GM21367 (cell line): Measurements from ENCODE around the gene NRG3.

Experiments used
- ATAC-seq: cut with Tn5 transposase; IDR thresholded peaks from one replicate; pipeline ENCODE4 v1.9.1; 2021; ENCODE audit not compliant: unreplicated experiment

Gene NRG3

DNA sequence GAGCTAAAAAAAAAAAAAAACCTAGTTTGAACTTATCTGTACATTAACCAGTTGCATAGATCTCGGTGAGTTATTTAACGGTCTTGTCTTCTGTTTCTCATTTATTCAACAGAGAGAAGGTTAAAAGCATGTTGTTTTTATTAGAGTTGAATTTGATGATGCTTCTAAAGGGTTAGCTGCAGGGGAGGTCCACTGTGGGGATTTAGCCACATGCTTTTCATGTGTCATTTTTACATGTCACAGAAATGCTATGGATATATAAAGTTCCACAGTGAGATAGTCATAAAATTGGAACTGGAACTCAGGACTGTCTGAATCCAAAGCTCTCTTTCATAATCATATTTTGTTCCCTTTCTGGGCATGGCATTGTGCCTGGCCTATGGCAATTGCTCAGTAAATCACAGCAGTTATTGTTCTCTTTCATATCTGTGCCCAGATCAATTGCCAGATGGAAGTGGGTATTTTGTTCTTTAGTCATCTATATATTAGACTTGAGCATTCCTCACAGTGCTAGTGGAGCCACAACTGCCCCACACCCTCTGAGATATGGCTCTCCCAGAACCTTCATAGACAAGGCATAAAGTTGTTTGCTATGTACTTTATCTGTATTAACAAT lies 578.8 kb downstream of the NRG3 start:
- no peak for ATAC-seq

DNA sequence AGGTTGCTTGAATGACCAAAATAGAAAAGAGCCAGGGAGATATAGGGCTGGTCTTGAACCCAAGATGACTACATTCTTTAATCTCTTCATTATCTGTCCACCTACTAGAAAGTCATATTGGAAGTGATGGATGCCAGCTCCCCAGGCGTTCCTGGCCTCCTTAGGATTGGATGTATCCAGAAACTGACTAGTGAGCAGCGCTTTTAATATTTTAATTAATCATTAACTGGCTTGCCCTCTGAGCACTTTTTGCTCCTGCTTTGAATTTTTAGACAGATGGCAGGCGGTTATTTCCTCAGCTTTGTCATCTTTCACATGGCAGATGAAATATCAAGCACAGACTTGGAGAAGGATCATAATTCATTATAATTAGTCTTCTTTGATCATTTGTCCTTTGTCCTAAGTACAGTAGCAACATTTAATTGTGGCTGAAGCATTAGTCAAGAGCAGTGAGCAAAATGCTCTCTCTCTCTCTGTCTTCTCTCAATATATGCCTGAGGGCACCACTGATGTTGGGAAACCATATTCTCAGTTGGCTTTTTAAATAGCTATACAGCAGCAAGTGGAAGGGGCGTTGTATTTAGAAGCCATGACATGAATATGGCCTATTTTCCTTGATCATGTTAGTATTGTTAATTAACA lies 588.0 kb downstream of the NRG3 start:
- ATAC-seq: no peak

DNA sequence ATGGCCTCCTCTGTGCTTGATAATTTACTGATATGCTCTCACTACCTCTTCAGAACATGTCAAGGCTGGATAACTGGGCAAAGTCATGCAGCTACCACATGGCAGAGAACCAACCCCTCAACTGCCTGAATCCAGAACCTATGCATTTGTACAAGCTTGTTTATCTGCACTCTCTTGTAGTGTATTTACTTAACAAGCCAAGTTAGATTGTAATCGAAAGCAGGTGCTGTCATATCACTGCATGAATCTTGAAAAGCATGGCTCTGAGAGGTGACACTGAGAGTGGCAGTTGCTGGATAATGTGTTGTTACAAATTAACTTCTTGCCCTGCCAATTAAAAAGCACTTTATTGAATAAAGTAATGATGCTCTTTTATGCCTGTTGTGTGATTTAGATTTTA lies 588.6 kb downstream of the NRG3 start:
- ATAC-seq: no peak

DNA sequence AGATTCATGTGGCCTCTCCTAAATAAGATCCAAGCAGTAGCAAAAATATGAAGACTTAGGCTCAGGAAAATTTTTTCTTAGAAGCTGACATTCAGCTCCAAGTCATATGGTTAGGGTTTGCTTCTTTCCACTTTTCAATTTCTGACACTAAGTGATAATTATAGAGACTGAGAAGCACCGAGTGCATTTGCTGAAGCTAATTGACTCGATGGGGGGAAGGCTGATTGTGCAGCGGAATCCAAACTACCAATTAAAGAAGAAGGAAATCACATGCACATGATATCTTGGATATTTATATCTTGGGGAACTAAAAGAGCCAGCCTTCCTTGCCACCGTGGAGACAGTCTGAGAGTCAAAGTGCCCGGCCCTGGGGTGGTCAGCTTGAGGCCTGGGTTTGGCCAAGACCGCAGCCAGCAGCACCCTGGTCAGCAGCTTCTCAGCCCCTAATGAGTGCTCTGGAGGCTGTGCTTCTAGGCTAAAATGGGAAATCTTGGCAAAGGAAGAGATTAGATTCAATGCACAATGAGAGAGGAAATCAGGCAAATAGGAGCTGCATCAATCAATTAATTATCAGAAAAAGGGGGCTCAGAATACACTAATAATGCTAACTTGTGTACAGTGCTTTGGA lies 589.3 kb downstream of the NRG3 start:
- ATAC-seq: no peak

DNA sequence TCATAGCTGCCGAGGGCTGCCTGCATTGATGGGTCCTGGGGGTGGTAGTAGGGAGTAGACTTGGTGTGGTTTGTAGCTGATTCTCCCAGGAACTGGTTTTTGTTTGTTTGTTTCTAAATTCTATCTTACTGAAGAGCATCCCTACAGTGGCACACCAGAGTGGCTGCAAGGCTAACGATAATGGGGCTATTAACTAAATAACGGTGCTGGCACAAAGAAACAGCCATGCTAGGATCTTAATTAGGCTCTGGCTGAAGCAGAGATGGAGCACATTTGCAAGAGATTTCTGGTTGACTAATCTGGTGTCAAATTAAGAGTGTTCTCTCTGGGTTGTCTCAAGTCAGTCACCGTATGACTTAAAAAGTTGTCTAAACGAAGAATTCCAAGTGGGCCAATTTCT lies 590.0 kb downstream of the NRG3 start:
- ATAC-seq: no peak

DNA sequence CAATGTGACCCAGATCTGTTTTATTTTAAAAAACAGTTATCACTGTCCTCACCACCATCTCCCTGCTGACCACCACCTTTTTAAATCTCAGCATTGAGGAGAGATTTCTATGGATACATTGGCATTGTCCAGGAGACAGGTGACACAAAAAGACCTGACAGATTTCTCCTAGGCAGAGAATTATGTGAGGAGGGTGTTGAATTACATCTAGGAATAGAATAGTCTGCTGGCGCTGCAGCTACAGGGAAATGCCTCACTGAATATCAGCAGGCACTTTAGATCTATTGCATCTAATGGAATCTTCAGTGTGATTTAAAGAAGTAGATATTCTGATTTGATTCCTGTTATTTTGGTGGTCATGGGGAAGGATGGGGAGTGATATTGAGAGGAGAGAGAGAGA lies 593.5 kb downstream of the NRG3 start:
- no peak for ATAC-seq

DNA sequence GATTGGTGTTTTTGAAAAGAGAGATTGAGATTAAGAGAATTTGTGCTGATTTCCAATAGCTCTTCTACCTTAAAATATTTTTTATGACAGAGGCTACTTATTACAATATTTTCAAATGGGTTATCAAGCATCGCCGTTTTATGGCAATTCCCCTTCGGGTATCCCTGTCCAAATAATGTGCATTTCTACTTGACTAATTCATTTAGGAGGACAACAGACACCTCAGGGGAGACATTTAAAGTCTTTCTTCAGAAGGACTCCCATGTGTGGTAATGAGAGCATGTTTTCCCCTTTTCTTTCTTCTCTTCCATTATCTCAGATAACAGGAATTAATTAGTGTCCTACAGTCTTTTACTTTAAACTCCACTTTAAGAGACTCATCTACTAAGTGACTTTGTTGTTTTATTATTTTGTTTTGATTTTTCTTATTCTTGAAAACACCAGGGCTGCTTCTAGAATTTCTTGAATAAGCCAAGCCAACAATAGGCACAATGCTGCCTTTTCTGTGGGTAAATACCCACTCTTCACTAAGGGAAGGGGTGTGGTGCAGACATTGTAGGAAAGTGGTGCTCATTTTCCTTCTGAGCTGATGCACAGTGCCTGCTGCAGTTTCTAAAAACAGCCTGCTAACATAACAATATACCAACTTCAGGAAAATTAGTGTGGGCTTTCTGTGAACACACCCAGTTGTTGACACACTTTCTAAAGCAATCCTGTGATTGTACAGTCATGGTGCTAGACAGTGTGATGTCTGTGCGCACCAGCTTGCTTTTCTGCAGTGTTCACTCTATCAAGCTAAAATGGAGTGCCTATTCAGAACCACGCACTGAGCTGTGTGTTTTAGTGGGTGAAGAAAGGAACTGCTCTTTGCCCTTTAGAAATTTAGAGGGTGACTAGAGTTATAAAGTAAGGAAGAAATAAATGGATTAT lies 597.7 kb downstream of the NRG3 start:
- ATAC-seq: no peak

DNA sequence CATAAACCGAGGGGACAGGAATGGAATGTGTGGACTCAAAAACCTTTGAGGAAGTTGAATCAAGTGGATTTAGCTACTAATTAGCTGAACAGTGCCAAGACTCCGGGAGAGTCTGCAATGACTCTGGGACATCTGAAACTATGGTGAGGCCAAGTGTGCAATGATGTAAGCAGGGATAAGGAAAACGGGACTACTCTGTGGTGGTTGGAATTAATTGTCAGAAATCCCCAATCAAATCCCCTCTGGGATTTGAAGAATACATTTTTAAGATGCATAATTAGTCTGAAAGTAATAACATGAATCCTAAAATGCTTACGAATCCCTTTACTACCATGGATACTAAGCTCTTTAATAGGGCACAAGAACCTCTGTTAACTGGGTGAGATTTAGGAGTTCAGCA lies 602.8 kb downstream of the NRG3 start:
- ATAC-seq: no peak

DNA sequence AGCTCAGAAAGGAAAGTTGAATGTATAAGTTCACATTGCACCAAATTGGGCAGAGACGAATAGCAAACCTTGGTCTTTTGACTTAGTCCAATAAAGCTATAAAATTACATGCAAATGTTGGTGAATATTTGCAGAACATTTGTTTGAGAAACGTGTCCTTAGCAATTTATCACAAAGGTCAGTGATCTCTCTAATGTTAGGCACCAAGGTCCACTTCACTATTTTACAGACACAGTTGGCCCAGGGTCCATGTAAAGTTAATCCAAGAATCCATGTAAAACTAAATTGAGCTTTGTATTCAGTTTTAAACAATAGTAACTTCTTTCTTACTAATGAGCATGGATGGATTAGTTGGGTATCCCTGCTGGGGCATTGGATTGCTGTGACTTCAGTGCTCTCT lies 617.7 kb downstream of the NRG3 start:
- ATAC-seq: no peak

DNA sequence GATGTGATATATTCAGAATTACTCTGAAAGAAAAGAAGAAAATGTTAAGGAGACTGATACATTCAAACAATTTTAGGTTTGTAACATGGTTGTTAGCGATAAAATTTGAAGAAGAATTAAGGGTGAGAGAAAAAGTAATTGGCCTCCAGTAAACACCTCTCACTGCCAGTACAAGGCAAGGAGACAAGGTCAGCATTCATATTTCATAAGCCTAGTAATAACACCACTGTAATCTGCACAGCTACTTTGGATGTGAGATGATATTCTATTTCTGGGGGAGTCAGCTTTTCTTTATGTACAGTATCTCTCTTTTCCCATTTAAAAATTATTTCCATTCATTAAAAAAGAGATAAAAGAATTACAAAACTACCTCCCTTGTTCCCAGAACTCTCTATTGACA lies 621.1 kb downstream of the NRG3 start:
- no peak for ATAC-seq

DNA sequence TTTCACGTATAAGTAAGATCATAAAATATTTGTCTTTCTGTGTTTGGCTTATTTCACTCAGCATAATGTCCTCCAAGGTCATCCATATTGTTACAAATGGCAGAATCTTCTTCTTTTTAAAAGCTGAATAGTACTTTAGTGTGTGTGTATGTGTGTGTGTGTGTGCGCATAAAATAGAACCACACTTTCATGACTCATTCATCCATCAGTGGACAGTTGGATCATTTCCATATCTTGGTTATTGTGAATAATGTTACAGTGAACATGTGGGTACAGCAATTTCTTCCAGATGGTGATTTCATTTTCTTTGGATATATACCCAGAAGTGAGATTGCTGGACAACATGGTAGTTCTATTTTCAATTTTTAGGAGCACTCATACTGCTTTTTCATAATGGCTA lies 622.4 kb downstream of the NRG3 start:
- ATAC-seq: no peak

DNA sequence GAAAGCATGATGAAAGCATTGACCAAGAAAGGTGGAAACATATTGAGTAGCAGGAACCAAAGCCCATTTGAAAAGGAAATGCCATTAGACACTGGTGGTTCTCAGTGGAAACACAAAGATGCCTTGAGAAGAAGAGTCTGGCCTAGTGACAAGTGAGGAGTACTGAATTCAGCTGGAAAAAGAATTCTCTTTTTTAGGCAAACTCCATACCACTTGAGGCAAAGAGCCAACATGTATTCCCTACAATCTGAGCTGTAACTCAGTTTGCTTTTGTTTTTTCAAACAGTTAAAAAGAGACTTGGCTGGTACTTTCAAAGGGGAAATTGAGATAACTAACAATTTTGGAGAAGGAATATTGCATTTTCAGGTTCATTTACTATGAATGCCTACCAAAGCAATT lies 624.0 kb downstream of the NRG3 start:
- no peak for ATAC-seq

DNA sequence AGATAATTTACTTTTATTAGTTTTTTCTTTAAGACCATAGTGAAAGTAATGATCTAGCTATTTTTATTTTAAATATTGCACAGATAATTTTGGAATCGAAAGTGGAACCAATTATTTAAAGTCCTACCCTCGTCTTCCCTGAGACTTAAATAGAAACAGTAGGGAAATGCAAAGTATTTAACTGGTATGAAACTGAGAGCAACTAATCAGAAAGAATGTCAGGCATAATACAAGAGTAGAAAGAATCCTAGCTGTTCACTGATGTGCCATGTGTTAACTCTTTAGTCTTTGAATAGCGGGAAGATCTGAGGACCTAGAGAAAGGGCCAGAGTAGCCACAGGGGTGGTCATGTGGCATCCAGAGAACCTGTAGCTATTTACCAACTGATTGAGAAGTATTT lies 630.0 kb downstream of the NRG3 start:
- no peak for ATAC-seq

DNA sequence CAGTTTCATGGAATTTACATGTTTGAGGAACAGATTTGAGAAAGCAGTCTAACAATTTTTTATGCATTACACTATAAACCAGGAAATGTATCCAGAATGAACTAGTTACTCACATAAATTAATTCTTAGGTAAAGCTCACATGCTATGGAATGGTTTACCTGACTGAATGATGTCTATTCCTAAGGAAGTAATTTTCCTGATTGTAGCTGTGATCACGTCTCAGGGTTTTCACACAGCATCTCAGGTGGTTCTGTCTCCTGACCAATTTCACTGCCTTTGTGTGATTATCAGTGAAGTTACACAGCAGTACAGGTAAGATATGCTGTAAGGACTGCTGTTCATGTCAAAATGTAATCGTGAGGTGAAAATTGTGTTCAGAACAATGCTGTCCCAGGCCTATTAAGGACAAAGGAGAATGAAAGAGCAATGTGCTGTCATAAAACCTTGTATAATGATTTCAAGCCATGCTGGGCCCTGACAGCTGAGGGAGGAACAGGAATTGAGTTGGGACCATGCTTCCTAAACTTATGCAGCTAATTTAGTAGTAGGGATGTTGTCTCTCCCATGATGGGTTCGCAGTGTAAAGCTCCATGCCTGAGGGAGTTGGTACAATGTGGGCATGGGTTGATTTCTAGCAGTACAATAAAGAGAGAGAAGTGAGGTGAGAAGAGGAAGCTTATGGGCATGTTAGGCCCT lies 631.8 kb downstream of the NRG3 start:
- no peak for ATAC-seq

DNA sequence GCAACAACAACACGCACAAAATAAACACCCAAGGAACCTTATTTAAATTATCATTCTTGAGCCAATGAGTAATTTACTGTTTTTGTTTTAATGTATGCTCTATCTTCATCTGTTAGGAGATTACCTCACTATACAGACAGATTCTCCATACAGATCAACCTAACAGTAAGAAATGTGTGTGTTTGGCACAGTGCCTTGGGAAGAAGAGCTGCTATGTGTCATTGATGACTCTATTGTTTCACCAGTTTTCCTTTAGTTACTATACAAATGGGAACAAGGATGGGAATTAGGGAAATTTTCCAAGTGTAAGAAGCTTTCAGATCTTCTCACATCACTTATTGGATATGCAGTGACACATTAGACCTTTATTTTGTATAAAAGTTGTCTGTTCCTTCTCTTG lies 640.3 kb downstream of the NRG3 start:
- ATAC-seq: no peak

DNA sequence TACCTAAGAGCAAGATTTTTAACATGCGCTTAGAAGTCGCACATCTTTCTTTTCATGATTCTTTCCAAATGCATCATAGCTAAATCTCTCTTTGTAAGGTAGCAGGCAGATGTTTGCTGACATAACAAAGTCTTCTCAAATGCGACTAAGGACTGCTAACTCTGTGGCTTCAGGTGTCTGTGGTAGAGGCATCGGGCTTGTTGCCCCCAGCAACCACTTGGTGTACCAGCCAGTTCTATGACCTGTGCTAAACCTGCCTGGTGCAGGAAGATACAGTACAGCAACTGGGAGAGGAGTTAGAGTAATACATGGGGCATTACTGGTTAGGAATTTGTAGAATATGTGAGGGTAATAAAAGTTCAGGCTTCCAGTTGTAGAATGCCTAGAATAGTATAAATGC lies 654.1 kb downstream of the NRG3 start:
- ATAC-seq: no peak

DNA sequence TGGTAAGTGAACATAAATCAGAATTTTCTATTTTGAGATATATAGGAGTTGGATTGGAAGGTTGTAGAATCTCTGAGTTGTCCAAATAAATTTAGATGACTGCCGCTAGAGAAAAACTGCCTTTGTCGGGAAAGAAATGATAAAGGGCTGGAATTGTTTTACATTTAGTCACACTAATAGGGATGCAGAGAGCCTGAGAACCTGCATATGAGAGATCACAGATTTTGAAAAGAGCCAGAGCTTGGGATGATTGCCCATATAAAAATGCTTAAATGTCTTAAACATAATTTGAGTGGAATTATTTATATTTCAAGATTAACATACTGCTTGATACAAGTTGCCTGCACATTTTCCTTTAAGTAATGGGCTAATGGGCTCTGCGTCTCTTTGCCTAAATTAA lies 660.5 kb downstream of the NRG3 start:
- no peak for ATAC-seq

DNA sequence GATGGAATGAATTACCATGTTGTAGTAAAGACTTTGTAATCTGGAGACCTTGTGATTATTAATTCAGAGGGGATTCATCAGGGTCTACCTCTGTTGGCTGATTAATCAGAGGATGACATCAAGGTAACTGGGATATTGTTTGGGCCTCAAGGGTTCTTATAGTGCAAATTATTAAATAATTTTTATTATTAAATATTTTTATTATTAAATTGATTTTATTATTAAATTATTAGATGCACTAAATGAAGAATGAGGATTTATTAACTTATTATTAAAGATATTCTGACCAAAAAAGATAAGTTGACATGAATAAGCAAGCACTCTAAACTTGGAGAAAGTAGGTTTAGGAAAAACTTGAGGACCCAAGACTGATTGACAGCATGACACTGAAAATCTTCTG lies 661.7 kb downstream of the NRG3 start:
- no peak for ATAC-seq

DNA sequence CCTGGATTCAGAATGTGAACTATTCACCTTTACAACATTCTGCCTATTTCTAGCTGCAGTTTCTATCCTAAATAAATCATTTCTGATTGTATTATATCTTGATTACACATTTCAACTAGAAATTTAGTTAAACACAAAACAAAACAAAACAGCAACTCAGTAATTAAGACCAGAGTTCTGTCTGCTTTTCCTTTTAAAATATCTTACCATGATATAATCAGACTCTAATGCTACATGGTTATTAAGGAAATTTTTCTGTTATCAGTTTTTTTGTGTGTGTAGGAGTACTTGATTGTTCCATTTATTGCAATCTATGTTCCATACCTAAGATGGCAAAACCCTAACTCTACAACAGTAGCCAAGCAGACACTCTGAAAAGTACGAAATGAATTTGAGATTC lies 663.3 kb downstream of the NRG3 start:
- ATAC-seq: no peak

DNA sequence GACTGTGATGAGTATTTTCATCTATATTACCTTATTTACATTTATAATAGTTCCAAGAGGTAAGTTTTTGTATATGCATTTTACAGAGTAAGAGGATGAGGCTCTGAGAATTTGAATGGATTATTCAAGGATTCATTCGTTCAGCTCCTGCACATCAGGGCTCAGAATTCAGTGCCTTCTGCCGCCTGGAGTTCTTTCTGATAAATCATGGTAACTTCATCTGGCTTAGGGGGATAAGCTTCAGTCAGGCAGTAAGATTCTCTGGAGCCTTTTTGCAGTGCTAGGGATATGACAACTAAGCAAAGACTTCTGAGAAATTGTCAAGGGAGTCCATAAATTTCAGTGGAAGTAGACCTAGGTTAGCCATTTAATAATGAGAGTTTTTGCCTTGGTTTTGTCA lies 668.6 kb downstream of the NRG3 start:
- no peak for ATAC-seq

DNA sequence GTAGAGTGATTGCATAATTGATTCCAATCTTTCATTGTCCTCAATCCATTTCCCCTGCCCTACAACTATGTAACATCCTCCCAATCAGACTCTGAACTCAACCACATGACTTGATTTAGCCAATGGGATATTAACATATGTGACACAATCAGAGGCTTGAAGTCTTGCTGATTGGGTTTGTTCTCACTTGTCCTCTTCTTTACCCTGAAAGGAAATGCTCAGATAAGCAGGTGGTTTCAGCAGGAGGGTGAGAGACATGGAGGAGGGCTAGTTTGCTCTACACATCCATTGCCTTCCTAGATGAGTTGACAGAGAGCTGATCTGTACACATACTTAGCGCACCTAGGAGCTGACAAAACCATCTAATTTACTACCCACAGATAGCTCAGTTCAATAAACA lies 669.4 kb downstream of the NRG3 start:
- ATAC-seq: no peak
